Coronary artery (tissue), 2 donors: ENCODE data around the gene BEND5.
A peak's percentile ranks its signal among the peaks of the same experiment; 100 is the strongest.

ENCODE experiments used
- DNase-seq: peaks from one replicate; pipeline ENCODE4 v3.0.0-alpha.2; 2017; ENCODE audit warnings: low spot score
- H3K27ac ChIP-seq, 2 donors: fragments of 200-600 bp; sonication (generic); one replicate each; pipeline ENCODE4 v1.5.1; 2016 to 2019
- H3K4me3 ChIP-seq: fragments of 200-600 bp; sonication (generic); 2 replicates; pipeline ENCODE4 v1.5.1; 2016; ENCODE audit warnings: mild to moderate bottlenecking, moderate library complexity
- CTCF ChIP-seq: fragments of 200-600 bp; sonication (generic); IDR thresholded peaks from one replicate; pipeline ENCODE4 v1.5.1; 2019; ENCODE audit warnings: antibody characterized with exemption

The BEND5 gene

DNA sequence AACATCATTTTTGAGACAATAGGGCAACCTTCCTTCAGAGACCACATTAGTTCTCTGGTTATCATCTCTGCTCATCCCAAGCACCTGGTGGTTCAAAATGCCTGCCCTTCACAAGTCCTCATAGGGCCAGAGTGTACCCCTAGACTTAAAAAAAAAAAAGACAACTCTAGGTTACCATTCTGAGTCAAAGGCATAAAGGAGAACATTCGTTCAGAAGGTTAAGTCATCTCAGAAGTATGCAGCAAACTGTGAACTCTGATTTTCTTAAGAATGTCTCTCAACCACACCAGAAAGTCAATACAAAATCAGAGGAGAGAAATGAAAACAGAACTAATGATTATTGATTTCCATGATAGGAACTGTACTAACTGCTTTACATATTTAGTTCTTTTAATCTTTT is 9.2 kb upstream of the BEND5 start:
- Histone ChIP-seq H3K4me3 (no peak overlapping the region), H3K27ac (no peak overlapping the region)
- no peak for DNase-seq
- TF ChIP-seq CTCF = no peak

GRCh38 chr1:48784301-48784700 is 7.6 kb upstream of the BEND5 start:
- no peak for TF ChIP-seq CTCF
- Histone ChIP-seq H3K27ac (no peak overlapping the region), H3K4me3 (no peak overlapping the region)
- DNase-seq = no peak

DNA sequence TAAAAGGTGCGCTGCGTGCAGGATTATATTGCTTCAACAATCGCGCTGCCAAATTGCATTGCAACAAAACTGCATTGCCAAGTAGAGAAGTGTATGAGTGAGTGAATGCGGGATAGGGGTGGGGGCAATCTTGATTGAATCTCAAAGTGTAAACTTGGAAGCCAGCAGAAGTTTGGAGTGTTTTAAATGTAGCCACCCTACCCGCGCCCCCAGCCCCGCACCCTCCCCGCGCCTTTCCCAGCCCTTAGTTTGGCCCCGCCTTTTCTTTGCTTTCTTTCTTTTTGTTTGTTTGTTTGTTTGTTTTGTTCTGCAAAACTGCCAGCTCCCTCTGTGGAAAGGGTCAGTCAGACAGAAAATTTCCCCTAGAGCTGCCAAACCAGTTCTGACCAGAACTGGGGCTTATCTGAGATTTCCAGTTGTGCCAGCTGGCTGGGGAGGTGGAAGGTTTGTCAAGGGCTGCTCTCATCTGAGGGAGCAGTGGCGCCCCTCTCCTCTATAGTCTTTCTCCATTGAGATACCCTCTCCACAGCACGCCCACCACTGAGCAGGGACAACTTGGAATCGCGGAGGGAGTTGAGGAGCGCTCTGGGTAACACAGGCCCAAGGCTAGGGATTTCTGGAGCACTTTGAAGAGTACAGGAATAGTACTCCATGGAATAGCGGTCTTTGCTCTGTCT is 666 bp upstream of the BEND5 start:
- peak overlapping the region; percentile 89 for H3K4me3 ChIP-seq
- H3K27ac ChIP-seq = peak overlapping the region; percentile 1 to 88
- no peak for TF ChIP-seq CTCF
- DNase-seq = no peak

DNA sequence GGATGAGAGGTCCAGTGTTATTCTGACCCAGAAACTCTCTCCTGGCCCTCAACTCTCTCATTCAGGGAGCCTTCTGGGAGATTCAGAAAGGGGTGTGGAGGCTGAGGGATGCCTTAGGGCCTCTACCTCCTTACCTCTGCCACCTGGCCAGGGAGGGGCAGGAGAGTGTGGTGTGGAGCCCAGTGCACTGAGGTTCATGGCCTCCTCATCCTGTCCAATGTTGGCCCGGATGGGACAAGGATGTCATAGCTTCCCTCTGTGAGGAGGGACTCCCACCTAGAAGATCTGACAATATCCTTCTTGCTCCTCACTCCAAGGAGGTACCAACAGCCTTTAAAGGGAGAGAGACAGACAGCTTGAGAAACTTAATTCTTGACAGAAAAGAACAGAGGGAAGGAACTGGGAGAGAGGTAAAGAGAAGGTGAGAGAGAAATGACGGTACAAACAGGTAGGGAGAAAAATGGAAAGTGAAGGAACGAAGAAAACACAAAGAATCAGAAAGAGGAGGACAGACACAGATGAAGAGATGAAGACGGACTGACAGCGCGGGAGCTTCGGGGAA is 779 bp downstream of the BEND5 start:
- Histone ChIP-seq H3K27ac (peak overlapping the region; percentile 74 to 88), H3K4me3 (peak overlapping the region; percentile 89)
- no peak for TF ChIP-seq CTCF
- DNase-seq = no peak

DNA sequence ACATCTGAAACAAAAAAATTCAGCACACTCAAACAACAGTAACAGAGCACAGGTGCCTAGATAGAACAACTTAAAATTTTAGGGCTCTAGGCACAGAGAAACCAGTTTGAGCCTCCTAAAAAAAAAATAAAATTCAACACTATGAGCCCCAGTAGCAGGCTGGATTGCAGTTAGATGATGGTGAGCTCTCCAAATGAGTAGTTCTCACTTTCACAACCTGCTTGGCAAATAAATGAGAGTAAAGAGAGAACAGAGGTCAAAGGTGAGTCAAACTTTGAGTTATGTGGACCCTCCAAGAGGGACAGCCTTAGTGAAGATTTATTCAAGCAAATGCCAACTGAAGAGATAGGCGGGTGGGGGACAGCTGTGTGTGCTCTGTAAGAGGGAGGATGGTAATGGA is 3.6 kb downstream of the BEND5 start:
- Histone ChIP-seq H3K27ac (no peak overlapping the region), H3K4me3 (no peak overlapping the region)
- DNase-seq = no peak
- TF ChIP-seq CTCF = no peak

DNA sequence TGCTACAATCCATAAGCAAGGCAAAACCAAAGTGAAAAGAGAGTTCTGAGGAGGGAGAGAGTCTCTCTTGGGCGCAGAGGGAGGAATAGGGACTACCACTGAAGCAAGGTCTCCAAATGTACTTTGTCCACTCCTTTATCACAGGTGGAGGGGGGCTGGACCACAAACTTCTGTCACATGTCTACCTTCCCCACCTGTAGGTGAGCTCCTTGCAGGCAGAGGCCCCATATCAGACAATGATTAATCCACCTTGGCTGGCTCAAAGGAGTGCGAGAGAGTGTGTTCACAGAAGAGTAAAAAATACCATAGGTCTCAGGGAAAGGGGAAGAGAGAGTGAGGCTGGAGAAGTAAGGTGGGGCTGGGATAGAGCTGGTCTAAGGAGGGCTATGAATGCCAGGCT is 4.5 kb downstream of the BEND5 start:
- TF ChIP-seq CTCF = no peak
- Histone ChIP-seq H3K27ac (no peak overlapping the region), H3K4me3 (no peak overlapping the region)
- DNase-seq = no peak

DNA sequence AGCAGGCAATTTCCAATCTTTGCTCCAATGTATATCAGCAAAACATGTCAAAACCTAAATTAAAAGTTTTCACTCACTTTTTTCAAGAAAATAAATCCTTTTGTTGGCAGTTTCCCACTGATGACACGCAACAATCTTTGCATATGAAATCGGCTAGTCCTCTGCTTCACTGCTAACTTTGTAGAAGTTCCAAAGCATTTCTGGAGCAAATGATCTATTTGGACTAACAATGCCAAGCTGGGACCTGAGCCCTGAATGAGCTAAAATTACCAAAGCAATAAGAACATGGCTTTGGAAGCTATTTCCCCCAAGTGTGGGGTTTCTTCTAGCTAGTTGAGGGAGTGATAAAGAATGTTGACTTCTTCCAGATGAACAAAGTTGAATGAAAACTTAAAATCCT is 5.1 kb downstream of the BEND5 start:
- Histone ChIP-seq H3K27ac (no peak overlapping the region), H3K4me3 (no peak overlapping the region)
- no peak for TF ChIP-seq CTCF
- no peak for DNase-seq
